ENCODE measurements around the gene SCMH1.
"Not testable (repeated sequence)": the region's sequence is repeated elsewhere in the genome, so short reads cannot be mapped to it uniquely, and the experiment has no call there.

Gene SCMH1

DNA sequence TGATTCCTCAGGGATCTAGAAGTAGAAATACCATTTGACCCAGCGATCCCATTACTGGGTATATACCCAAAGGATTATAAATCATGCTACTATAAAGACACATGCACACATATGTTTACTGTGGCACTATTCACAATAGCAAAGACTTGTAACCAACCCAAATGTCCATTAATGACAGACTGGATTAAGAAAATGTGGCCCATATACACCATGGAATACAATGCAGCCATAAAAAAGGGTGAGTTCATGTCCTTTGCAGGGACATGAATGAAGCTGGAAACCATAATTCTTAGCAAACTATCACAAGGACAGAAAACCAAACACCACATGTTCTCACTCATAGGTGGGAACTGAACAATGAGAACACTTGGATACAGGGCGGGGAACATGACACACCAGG, 30.5 kb downstream of the SCMH1 start:
- DNase-seq = not testable (repeated sequence)

DNA sequence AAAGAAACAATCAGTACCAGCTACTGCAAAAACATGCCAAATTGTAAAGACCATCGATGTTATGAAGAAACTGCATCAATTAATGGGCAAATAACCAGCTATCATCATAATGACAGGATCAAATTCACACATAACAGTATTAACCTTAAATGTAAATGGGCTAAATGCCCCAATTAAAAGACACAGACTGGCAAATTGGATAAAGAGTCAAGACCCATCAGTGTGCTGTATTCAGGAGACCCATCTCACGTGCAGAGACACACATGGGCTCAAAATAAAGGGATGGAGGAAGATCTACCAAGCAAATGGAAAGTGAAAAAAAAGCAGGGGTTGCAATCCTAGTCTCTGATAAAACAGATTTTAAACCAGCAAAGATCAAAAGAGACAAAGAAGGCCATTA, 35.1 kb downstream of the SCMH1 start:
- not testable (repeated sequence) for DNase-seq

DNA sequence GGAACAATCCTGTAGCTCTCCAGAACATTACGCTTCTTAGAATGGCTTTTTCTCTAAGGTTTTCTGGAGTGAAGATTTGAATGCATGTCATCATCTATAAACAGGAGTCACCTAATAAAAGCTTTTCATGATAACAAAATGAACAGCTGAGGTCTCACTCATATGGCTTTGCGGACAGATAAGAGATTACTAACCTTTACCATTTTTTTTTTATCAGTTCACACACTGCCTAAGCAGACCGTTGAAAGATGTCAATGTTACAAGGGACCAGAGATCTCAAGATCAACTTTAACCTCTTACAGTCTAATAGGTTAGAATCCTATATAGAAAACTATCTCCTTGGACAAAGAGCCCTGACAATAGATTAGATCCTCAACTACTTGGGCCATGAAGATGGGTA, 41.4 kb downstream of the SCMH1 start:
- DNase-seq = no peak

DNA sequence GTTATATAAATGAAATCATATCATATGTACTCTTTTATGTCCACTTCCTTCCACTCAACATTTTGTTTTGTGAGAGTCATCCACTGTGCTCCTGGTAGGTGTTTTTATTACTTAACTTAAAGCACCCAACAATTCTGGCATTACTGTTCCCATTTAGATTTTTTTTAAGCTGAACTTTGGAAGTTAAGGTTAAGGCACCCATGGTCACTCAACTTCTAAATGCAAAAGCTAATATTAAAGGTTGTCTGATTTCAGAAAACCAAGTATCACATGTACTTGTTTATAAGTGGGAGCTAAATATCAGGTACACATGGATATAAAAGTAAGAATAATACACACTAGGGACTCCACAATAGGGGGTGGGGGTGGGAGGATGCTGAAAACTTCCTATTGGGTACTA, 42.7 kb downstream of the SCMH1 start:
- DNase-seq = no peak

DNA sequence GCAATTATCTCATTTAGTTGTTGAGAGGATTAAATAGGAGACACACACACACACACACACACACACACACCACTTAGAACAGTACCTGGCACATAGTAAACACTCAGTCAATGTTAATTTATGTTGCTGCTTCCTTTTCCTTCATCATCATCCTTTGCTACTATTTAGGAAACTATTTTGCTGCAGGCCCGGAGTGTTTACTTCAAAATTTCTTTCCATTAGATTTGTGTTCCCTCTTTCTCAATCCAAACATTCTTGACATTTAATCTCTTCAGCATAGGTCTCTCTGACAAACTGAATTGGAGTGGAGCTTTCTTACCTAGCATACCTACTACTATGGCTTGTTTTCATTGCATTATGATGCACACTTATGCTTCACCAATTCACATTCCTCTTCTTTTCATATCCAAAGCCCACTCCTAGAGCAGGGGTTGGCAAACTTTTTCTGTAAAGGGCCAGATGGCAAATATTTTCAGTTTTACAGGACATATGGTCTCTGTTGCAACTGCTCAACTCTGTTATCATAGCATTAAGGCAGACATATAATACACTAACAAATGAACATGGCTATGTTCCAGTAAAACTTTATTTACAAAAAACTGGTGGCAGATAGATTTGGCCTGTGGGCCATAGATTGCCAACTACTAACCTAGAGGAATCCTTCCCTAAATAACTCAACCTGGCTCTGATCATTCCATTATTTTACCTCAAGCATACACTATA, 49.5 kb downstream of the SCMH1 start:
- no peak for DNase-seq

DNA sequence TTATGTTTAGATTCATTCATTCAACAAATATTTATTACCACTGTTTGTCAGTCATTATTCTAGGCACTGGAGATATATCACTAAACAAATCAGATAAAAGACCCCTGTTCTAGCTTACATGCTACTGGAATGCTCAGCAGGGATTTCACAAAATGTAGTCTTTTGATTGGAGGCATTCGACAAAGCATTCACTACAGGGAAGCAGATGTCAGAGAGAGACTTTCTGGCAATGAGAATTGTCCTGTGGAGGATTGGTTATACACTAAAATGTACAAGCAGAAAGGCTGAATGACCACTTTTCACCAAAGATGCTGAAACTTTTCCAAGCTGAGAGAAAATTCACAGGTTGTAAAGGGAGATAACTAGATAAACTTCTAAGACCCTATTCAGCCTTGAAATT, 57.7 kb downstream of the SCMH1 start:
- DNase-seq = no peak

DNA sequence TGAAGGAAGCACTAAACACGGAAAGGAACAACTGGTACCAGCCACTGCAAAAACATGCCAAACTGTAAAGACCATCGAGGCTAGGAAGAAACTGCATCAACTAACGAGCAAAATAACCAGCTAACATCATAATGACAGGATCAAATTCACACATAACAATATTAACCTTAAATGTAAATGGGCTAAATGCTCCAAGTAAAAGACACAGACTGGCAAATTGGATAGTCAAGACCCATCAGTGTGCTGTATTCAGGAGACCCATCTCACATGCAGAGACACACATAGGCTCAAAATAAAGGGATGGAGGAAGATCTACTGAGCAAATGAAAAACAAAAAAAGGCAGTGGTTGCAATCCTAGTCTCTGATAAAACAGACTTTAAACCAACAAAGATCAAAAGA, 63.9 kb downstream of the SCMH1 start:
- not testable (repeated sequence) for DNase-seq

DNA sequence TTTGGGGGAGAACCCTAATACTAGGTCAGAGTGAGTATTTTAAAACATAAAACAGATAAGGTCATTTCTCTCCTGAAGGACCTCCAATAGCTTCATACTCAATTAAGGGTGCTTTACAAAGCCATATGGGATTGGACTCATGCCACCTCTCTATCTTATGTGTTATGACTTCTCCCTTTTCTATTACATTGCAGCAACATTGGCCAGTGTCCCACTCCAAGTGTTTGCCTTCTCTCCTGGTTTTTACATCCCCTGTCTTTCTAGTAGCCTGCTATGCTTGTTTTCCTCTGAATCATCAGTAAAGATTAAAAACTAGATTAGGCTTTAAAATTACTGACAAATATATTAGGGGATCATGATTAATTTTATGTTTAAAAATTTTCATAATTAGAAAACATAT, 66.6 kb downstream of the SCMH1 start:
- DNase-seq = no peak

DNA sequence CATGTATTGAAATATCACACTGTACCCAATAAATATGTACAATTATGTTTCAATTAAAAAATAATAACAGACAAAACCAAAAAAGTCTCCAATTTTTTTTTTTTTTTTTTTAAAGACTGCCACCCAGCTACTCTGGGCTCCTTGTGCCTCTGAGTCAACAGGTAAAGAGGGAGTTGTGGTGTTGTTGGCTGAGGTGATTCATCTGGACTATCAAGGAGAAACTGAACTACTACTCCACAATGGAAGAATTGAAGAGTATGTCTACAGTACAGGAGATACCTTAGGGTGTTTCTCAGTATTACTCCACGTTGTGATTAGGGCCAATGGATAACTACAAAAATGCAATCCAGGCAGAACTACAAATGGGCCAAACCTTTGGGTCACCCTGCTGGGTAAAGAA, 67.9 kb downstream of the SCMH1 start:
- DNase-seq = no peak

DNA sequence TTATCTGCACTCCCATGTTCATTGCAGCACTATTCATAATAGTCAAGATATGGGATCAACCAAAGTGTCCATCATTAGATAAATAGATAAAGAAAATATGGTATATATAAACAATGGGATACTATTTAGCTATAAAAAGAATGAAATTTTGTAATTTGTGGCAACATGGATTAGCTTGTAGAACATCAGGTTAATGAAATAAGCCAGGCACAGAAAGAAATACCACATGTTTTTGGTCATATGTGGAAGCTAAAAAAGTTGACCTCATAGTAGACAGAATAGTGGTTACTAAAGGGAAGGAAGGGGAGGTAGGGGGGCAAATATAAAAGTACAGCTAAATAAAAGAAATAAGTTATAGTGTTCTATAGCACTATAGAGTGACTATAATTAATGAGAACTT, 68.5 kb downstream of the SCMH1 start:
- DNase-seq = no peak

DNA sequence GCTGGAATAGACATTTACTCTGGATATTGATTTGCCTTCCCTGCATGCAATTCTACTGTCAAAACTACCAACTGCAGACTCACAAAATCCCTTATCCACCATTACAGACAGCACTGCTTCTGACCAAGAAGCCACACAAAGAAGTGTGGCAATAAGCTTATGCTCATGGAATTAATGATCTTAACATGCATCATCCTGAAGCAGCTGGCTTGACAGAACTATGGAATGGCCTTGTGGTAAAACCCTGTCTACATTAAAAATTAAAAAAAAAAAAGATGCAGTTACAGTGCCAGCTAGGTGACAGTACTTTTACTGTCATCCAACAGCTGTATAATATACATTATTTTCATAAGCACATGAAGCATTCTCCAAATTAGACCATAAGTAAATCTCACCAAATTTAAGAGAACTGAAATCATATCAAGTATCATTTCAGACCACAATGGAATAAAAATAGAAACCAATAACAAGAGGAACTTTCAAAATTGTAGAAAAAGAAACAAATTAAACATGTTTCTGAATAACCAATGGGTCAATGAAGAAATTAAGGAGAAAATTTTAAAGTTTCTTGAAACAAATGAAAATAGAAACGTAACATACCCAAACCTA, 70.7 kb downstream of the SCMH1 start:
- no peak for DNase-seq

DNA sequence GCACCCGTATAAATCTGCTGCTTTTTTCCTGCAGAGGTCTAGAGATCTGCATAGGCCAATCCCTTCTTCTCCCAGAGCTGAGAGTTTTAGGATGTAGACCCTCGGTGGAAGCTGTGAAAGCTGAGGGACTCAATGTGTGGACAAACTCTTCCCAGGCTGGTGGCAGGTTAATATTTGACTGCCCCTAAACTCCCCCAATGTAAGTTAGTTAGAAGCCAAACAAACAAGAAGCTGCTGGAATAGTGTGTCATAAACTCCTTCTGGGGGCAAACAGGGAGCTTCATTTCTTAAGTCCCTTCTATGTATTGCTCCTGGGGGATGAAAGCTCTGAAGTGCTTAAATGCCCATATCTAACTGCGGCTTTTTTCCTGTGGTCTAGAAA, 72.3 kb downstream of the SCMH1 start:
- DNase-seq = no peak

DNA sequence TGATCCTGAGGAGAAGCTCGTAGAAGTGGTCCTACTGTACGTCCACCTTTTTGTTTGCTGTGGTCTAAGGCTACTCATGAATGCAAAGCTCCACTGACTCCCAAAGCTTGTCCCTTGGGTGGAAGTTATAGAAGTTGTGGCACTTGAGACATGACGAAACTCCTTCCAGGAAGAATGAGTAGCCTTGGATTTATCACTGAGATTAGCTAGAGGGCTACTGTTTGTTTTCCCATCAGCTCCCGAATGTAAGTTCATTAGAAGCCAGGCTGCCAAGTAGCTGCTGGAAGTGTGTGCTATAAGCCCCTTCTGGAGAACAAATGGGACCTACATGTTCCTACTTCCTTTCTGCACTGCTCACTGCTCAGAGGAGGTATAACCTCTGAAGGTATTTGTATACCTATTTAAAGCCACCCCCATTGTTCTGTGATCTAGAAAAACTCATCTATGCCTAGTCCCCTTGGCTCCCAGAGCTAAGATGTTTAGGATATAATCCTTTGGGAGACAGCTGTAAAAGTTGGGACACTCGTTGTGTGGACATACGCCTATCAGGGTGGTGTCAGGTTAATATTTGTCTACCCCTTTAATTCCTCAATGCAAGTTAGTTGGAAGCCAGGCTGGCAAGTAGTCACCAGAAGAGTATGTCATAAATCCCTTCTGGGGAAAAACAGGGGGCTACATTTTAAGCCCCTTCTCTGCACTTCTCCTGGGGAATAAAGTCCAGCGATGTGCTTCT, 72.9 kb downstream of the SCMH1 start:
- DNase-seq = no peak

DNA sequence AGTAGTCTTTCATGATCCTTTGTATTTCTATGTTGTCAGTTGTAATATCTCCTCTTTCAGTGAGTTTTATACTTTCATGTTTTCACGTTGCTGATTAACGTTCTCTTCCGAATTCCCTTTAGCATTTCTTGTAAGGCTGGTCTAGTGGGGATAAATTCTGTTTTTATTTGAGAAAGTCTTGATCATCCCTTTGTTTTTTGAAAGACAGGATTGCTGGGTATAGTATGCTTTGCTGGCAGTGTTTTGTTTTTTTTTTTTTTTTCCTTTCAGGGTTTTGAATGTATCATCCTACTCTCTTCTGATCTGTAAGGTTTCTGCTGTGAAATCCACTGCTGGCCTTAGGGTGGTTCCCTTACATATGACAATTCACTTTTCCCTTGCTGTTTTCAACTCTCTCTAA, 74.4 kb downstream of the SCMH1 start:
- no peak for DNase-seq

DNA sequence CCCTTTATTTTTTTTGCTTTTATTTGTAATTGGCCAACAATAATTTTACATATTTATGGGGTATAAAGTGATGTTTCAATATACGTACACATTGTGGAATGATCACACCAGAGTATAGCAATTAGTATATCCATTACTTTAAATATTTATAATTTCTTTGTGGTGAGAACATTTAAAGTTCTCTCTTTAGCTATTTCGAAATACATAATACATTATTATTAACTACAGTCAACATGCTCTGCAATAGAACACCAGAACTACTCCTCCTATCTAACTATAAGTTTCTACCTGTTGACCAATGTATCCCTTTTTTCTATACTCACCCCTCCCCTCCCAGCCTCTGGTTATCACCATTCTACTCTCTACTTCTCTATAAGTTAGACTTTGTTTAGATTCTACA, 77.4 kb downstream of the SCMH1 start:
- DNase-seq = no peak

DNA sequence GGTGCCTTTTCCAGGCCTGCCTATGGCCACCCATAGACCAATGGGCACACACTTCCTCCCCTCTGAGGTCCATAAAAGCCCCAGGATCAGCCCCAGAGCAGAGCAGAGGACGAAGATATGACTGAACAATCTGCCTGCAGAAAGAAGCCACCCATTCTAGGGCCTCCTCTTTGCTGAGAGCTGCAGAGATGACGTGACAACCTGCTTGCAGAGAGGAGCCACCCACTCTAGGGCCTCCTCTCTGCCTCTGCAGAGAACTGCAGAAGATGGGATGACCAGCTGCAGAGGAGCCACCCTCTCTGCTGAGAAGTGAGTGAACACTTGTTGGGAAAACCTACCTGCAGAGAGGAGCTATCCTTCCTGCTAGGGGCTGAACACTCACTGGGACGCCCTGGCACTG, 79.7 kb downstream of the SCMH1 start:
- no peak for DNase-seq

DNA sequence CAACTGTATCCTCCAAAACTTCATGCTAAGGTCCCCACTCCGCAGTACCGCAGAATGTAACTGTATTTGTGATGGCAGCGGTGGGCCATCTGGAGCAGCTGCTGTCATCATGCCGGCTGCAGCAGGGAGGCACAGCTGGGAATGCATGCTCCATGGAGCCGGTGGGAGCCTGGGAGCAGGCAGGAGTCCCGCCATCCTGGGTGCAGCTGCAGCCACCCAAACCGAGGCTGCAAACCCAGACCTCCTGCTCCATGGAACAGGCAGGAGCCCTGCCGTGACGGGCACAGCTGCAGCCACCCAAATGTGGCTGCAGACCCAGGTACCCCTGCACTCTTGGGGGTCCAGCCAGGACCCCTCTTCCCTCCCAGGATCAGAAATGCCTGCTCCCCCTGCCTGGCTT, 80.3 kb downstream of the SCMH1 start:
- DNase-seq = no peak

DNA sequence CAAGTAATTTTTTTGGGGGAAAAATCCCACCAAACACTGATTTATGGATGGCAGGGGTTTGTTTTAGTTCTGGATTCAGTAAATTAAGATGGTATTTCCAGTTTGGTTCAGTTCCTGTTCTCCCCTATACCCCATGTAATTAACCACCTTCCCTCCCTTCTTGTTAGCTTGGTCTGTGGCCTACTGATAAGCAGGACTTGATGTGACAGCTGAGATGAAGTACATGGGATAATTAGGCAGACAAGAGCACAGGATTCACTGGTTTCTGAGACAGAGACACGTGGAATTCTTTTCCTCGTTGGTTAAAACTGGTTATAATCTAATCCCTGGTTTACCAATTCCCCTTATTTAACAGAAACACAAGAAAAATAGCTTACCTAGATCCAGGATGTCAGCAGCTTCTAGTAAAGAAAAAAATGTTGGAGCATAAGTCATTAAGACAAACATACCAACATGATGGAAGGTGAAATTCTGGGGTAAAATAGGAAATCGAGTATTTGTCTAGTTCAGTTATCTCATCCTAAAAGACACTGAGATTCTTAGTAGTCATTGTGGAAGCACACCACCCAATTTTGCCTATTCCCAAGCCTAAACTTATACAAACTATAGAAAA, 81.5 kb downstream of the SCMH1 start:
- DNase-seq = no peak

DNA sequence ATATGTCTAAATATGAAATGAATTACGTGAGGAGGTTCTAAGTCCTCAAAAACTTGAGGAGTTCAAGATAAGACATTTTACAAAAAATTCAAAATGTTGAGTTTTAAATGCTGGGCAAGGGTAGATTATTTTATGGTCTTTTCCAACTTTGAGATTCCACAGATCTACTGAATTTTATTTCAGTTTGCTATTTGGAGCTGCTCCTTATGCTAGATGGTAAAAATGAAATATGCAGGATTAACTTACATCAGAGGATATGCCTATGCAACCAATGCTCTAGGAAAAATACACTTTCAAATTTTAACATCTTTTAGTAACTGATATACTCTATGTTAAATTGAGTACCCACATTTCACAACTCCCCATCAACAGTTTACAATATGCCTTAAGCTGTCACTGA, 83.1 kb downstream of the SCMH1 start:
- DNase-seq = no peak

DNA sequence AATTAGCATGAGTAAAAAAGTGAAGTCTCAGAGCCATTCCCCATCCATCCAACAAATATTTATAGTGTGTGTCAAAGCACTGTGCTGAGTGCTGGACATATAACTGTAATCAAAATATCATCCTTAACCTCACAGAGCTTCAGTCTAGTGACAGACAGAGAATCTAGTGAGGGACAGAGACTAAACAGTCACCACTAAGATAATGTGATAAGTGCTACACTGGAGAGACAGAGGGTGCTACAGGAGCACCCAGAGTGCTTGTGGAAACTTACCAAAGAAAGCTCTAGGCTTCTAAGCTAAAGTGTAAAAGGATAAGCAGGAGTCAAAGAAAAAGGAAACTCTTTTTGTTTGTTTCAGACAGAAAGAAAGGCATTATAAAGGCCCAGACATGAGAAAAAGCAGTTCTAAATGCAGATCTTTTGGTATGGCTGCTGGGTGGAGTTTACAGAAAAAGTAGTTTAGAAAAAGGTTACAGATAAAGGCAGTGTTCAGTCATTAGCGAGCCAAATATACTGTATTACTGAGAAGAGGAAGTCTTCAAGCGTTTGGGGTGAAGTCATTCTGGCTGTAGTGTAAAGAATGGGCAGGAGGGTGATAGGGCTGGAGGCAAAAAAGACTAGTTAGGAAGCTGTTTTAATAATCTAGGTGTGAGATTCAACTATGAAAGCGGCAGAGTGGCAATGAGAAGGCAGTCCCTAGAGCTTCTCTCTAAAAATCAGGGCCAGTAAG, 83.8 kb downstream of the SCMH1 start:
- DNase-seq = no peak

DNA sequence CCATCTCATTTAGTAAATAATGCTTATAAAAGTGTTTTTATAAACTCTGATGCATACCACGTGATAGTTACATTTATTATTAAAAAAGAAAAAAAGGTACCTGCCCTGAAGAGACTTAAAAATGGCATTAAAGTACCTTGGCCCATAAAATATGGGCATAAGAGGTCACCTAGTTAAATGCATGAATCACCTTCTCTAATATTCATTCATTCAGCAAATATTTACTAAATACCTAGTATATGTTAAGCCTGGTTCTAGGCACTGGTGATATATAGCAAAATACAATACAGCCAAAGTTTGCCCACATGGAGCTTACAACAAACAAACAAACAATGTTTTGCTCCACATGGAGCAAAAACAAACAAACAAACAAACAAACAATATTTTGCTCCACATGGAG, 87.0 kb downstream of the SCMH1 start:
- no peak for DNase-seq

DNA sequence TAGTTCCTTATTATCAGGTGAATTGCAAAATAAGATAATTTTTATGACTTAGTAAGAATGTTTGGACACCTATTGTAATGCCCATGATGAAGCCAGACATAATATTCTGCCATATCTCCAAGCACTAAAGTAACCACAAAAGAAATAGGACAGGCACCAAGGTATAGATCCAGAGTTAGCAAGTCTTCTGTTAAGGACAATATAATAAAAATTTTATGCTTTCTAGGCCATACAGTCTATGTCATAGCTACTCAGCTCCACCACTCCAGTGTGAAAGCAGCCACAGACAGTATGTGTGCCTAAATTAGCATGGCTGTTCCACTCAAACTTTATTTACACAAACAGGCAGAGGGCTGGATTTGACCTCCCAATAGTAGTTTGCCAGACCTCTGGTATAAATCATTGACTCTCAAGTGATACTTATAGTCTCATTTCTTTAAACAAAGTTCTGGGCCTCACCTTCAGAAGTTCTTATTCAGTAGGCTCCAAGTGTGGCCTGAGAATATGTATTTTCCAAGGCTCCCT, 88.3 kb downstream of the SCMH1 start:
- no peak for DNase-seq

DNA sequence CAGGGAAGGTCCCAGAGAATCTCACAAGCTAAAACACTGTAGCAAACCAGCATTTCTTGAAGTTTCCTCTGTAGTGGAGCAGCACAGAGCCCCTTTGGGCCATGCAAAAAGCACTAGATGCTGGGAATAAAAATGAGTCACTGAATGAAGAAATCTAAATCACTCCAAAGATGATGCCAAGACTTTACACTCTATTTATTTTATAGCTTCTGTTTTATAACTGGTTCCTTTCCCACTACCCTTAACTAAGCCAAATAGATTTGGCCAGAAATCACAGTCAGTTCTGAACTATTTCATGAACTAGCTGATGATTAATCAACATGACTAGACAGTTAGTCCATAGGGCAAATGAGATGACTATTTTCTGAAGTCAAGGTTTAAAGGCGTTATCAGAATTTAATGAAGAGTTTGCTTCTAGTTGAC, 89.5 kb downstream of the SCMH1 start:
- DNase-seq = no peak
